Measurements from ENCODE around the gene PRKCQ. TPM values are rescaled to one million over a fixed set of nuclear protein-coding genes. Genes with fewer than 3 reads are reported as not detected.

Gene PRKCQ
- total RNA-seq, 1 experiment from 2014 or later = 4.0 TPM

- Histone ChIP-seq H2AFZ (no peak overlapping the region), H4K20me1 (ENCODE audit: insufficient read depth) (no peaks in the 10 kb centered on the region), H3K36me3 (ENCODE audit: low read depth) (no peaks in the 10 kb centered on the region), H3F3A (ENCODE audit: insufficient read depth, low read depth) (no peaks in the 10 kb centered on the region), H3K4me1 (replicated peaks; ENCODE audit: insufficient read depth) (no peaks in the 10 kb centered on the region), H3K79me2 (ENCODE audit: low read depth) (no peaks in the 10 kb centered on the region), H3K9me2 (ENCODE audit: insufficient read depth) (no peaks in the 10 kb centered on the region), H3K27ac (no peak overlapping the region), H3K9me3 (ENCODE audit: insufficient read depth, low read depth) (no peaks in the 10 kb centered on the region), H3K4me2 (no peak overlapping the region), H3K4me3 (no peak overlapping the region), H3K27me3 (ENCODE audit: insufficient read depth, low read depth) (no peaks in the 10 kb centered on the region)
- TF ChIP-seq CTCF (conservative IDR thresholded peaks at IDR 0.05) (no peak), EZH2 (IDR thresholded peaks at IDR 0.05; ENCODE audit: low read depth) (no peak)
- POLR2A ChIA-PET (ENCODE audit: unreplicated experiment) = no interaction called here
- CTCF ChIA-PET = interaction anchor here (0.7 kb wide), 1 partner anchor 116 kb away, joined by 4 read pairs; no protein-coding TSS in a partner anchor
- DNase-seq = no peak
- no TSS peak for BruUV-seq (replicated peaks)
- intact Hi-C loops (cut with micrococcal nuclease; ENCODE audit: unreplicated experiment) = no loop called here
Measured at GRCh38 chr10:6384847-6385246, 195.2 kb downstream of the PRKCQ start.

- Histone ChIP-seq H3K27ac (no peak overlapping the region), H3K4me1 (replicated peaks; ENCODE audit: insufficient read depth) (no peaks in the 10 kb centered on the region), H2AFZ (no peak overlapping the region), H3K9me3 (ENCODE audit: insufficient read depth, low read depth) (no peaks in the 10 kb centered on the region), H4K20me1 (ENCODE audit: insufficient read depth) (no peaks in the 10 kb centered on the region), H3K4me2 (no peak overlapping the region), H3F3A (ENCODE audit: insufficient read depth, low read depth) (no peaks in the 10 kb centered on the region), H3K9me2 (ENCODE audit: insufficient read depth) (no peaks in the 10 kb centered on the region), H3K79me2 (ENCODE audit: low read depth) (no peaks in the 10 kb centered on the region), H3K27me3 (ENCODE audit: insufficient read depth, low read depth) (no peaks in the 10 kb centered on the region), H3K36me3 (ENCODE audit: low read depth) (no peaks in the 10 kb centered on the region), H3K4me3 (no peak overlapping the region)
- CTCF ChIA-PET = no interaction called here
- no peak for TF ChIP-seq EZH2 (IDR thresholded peaks at IDR 0.05; ENCODE audit: low read depth)
- no peak for TF ChIP-seq CTCF (conservative IDR thresholded peaks at IDR 0.05)
- no peak for DNase-seq
- intact Hi-C loops (cut with micrococcal nuclease; ENCODE audit: unreplicated experiment) = no loop called here
- POLR2A ChIA-PET (ENCODE audit: unreplicated experiment) = no interaction called here
- BruUV-seq (replicated peaks) = no TSS peak
Measured at GRCh38 chr10:6384031-6384430, 196.0 kb downstream of the PRKCQ start.

GRCh38 chr10:6383096-6383812 lies 196.8 kb downstream of the PRKCQ start:
- Histone ChIP-seq H3K27ac (no peak overlapping the region), H3K36me3 (ENCODE audit: low read depth) (no peaks in the 10 kb centered on the region), H3K79me2 (ENCODE audit: low read depth) (no peaks in the 10 kb centered on the region), H3K4me1 (replicated peaks; ENCODE audit: insufficient read depth) (no peaks in the 10 kb centered on the region), H3F3A (ENCODE audit: insufficient read depth, low read depth) (no peaks in the 10 kb centered on the region), H3K9me3 (ENCODE audit: insufficient read depth, low read depth) (no peaks in the 10 kb centered on the region), H2AFZ (no peak overlapping the region), H3K4me3 (no peak overlapping the region), H4K20me1 (ENCODE audit: insufficient read depth) (no peaks in the 10 kb centered on the region), H3K4me2 (no peak overlapping the region), H3K9me2 (ENCODE audit: insufficient read depth) (no peaks in the 10 kb centered on the region), H3K27me3 (ENCODE audit: insufficient read depth, low read depth) (no peaks in the 10 kb centered on the region)
- POLR2A ChIA-PET (ENCODE audit: unreplicated experiment) = no interaction called here
- no peak for TF ChIP-seq CTCF (conservative IDR thresholded peaks at IDR 0.05)
- no peak for TF ChIP-seq EZH2 (IDR thresholded peaks at IDR 0.05; ENCODE audit: low read depth)
- intact Hi-C loops (cut with micrococcal nuclease; ENCODE audit: unreplicated experiment) = no loop called here
- no TSS peak for BruUV-seq (replicated peaks)
- DNase-seq = no peak
- CTCF ChIA-PET = no interaction called here
